GM21717 (cell line): Measurements from ENCODE around the gene VEGFC.
A peak's percentile ranks its signal among the peaks of the same experiment; 100 is the strongest.

Source experiments
- ATAC-seq: cut with Tn5 transposase; IDR thresholded peaks from one replicate; pipeline ENCODE4 v1.9.1; 2021; ENCODE audit warnings: mild to moderate bottlenecking, moderate library complexity; ENCODE audit not compliant: unreplicated experiment

The VEGFC gene, protein sequence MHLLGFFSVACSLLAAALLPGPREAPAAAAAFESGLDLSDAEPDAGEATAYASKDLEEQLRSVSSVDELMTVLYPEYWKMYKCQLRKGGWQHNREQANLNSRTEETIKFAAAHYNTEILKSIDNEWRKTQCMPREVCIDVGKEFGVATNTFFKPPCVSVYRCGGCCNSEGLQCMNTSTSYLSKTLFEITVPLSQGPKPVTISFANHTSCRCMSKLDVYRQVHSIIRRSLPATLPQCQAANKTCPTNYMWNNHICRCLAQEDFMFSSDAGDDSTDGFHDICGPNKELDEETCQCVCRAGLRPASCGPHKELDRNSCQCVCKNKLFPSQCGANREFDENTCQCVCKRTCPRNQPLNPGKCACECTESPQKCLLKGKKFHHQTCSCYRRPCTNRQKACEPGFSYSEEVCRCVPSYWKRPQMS

DNA sequence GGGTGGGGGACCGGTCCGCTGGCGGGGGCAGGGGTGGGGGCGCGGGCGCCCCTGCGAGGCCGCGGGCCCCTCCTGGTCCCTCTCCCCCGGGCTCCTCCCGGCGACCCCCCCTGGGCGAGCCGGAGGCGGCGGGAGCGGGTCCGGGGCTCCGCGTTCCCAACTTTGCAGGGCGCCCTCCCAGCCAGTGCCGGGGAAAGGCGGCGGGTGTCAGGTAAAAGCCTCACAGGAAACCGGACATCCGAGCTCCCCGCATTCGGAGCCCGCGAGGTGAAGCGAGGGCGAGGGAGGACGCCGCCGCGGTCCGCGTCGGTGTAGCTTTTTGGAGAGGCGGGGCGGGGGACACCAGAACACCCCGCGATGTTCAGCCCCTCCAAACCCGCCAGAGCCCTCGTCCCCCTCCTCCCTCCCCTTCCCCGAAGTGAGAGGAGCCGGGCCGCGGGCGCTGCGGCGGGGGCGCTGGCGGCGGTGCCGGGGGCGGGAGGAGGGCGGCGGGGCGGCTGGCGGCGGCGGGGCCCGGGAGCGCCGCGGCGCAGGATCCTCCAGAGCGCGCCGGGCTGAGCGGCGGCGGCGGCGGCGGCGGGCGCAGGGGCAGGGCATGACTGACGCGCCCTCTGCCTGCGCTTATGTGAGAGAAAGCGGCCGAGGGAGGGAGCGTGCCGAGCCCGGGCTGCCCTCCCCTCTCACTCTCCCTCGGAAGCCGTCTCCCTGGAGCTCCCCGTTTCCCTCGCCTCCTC is at the start of gene VEGFC:
Gene VEGFC (minus strand): TSS at position 597 of the 734 bp plus-strand sequence. CDS start 611 bp downstream, outside the sequence.
- peak; percentile 78 for ATAC-seq

DNA sequence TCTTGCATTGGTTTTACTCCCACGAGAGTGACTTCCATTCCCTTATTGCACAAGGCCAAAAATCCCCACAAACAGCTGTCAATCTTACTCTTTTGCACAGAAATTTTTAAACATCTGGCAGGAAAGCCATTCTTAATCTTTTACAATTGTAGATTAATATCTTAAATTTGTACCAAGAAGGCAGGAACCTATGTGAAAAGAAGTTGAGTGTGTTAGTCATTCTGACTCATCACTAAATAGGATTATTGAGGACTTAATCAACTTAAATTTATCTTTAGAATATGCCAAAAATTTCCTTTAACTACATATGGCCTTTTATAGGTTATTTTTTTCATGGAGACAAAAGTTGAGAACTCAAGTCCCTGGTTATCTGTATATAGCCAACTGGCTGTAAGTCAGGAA is 49.0 kb upstream of the VEGFC start:
- ATAC-seq: no peak

DNA sequence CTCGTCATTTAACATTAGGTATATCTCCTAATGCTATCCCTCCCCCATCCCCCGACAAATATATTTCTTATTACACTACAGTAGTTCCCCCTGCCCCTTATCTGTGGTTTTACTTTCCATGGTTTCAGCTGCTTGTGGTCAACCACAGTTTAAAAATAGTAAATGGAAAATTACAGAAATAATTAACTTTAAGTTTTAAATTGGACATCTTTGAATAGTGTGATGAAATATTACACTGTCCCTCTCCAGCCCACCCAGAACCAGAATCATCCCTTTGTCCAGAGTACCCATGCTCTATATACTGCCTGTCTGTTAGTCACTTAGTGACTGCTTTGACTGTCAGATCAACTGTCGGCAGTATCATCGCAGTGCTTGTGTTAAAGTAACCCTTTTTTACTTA is 47.4 kb upstream of the VEGFC start:
- ATAC-seq: no peak

DNA sequence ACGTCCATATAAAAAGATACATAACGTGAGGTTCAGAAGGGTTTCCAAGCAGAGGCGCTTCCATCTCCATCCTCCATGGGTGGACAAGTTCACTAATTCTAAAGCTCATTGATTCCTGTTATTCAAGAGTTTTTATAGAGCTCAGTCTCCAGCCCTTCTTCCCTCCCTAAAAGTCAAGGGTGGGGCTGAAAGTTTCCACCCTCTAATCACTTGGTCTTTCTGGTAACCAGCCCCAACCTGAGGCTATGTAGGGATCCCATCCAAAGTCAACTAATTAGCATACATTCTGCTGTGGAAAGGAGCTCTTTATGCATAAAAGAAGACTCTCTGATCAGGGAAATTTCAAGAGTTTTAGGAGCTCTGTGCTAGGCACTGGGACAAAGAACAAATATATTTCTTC is 46.9 kb upstream of the VEGFC start:
- no peak for ATAC-seq

DNA sequence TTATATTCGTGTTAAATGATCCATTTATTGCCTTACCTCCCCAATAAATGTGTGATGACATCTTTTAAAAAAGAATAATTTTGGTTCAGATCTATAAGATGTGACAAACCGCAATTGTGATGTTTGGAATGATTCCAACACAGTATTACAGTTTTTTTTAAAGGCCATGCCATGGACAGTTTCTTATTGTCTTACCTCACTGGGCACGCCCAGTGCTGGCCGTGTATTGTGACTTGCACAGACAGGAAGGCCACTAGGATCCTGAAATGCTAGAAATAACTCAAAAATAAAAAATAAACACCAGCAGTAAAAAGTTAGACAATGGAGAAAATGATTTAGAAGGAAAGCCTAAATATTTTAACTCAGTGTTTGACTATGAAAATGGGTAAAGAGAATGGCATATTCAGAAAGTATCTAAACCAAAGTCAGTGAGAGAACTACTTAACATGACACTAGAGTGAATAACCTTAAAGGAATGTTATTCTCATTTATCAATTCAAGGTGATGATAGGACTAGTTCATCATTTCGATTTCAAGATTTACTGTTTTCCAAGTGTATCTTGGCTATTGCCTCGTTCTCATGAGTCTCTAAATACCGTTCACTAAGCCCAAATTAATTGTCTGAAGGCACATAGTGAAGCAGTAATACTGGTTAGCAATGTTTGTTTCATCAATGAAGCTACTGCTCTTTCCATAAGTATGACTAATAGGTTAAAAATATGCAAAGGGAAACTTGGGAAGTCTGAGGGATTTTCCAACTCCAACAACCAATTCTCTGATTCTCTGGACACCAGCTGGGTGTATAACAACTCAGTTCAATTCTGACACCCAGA is 46.1 kb upstream of the VEGFC start:
- ATAC-seq: no peak

DNA sequence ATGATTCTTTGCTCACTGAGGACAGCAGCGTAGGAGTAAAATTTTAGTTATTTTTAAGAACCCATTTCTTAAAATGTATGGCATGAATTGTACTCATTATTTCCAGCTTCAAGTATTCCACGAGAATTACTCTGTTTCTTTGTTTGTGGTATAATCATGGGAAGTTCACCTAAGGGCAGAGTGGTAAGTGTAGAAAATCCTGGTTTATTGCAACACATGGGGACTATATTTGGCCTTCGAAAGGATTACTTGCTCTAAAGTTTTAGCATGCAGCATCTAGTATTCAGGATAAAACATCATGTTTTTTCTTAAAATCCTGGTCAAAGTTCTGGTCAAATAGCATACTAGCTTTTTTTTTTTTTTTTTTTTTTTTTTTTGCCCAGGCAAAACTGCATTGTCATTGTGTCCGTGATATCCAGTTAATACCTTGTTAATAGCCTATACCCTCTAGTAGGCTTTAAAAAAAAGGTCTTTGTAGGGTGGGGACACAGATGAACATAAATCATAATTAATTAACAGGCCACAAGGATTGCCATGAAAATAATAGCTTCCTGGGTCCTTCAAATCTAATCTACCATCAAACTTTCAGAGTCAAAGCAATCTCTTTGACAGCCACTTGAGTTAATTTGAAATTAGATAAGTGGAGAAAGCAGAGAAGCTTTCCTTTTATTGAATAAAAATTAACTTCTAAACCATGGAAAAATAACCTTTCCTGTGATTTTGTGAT is 44.6 kb upstream of the VEGFC start:
- no peak for ATAC-seq

DNA sequence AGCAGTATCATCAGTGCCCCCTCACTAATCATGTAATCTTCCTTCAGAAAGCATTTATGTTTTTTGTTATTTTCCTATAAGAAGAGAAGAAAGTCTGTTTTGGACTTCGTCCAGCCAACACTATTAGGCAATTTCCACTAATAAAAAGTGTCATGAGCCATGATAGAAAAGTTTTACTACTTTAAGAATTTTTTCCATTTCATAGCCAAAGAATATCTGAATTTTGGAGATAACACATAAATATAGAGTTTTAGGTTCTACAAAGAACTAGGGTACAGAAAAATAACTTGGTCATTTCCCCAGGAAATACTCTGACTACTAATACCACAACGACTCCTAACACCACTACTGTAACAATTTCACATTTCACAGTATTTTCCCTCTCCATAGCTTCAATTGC is 41.8 kb upstream of the VEGFC start:
- no peak for ATAC-seq

DNA sequence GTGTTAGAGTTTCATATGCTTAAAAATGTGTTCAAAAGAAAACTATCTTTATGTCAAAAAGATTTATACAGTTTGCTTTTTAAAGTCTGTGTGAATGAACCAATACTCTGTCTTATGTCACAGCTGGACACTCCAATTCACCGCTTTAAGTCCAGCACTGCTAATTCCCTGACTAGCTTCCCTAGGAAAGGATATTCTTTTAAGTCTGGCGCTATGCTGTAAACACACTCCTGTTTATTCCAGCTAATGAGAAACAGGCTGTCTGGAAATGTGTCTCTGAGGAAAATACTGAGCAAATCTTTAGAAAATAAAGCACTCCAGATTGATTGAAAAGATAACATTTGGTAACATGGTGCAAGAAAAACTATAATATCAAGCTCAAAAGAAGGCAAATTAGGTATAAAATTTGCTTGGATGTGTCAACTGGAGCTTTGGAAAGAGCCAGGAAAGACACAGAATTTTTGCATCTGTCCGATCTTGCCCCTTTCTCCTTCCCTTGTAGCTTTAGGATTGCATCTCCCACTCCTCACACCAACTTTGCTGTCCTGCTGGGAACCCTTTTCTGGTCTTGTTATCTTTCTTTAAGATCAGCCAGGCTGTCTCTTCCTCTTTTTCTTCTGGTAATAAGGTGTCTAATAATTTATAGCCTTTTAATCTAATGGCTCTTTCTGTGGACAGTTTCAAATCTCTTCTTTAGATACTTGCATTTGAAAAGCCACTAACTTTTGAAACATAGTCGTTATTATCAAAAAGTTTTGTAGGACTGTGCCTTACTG is 40.9 kb upstream of the VEGFC start:
- ATAC-seq: no peak

DNA sequence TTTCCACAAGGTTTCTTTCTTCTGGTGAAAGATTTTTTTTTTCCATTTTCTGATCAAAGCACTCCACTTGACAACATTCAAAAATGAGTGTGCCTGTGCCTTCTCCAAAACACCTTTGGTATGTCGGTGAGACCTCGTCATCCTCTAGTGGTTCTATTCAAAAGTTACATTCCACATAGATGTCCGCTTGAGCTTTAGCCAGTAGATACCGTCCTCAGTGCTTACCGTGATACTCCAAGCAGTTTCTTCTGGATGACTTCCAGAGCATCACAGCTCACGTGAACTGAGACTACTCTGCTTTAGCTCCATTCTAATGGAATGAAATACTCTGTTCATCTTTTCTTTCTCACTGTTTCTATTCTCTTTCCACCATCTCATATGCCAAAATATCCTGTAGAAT is 38.2 kb upstream of the VEGFC start:
- ATAC-seq: no peak

DNA sequence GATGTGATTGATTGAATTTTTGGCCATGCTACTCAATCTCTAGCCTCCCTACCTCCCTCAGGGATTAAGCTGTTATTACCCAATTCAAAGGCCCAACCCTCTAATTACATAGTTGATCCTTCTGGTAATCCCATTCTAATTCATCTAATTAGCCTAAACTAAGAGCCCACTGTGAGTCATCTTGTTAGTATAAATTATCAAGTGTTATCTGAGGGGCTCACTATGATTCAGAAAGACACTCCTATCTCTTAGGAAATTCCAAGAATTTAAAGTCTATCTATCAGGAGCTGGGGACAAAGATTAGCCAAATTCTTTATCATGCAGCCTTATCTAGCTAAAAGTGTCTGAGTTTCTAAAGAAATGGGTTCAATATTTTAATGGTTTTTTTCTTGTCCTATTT is 32.9 kb upstream of the VEGFC start:
- no peak for ATAC-seq

DNA sequence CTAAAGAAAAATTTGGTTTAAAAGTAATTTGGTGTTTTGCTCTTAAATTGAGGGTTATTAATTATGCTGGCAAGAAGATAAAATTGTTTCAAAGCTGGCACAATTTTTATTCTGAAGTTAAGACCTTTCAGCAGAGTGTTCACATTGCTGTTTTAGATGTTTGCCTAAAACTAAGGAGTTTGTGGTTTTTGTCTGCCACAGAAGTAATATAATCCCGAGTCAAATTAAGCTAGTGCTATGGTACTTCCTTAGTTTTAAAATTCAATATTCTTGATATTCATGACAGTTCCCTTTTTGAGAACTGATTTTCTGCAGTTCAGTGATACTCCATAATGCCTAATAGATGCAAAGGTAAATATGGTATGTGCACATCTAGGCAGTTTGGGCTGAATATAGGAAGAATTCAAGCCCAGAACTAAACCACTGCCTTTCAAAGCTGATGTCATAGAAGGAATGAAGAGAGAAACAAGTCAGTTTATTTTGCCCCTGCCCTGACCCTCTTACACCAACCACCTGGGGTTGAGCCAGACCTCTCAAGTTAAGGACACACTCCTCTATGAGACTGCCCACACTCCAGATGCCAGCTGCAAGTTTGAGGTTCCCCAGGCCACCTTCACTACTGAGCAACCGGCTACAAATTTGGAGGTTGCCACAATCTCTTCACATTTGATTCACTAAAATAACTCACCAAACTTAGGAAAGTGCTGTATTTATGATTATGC is 32.1 kb upstream of the VEGFC start:
- no peak for ATAC-seq

DNA sequence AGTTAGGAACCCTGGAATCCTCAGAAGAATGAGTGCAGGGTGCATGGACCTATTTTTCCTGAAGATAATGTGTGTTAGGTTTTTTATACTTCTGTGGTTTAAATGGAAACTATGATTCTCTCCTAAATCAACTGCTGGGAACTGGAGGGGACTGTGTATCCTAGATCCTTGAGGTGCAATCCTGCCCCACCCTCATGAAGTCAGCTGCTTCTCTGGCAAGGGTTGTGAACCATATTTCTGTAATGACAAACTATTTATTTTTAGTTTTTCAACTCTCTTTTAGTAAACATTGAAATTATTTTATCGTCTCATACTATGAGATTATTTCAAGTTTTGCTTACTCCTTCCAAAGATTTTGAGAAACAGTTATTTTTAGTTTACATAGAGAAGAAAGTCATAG is 25.8 kb upstream of the VEGFC start:
- ATAC-seq: no peak

DNA sequence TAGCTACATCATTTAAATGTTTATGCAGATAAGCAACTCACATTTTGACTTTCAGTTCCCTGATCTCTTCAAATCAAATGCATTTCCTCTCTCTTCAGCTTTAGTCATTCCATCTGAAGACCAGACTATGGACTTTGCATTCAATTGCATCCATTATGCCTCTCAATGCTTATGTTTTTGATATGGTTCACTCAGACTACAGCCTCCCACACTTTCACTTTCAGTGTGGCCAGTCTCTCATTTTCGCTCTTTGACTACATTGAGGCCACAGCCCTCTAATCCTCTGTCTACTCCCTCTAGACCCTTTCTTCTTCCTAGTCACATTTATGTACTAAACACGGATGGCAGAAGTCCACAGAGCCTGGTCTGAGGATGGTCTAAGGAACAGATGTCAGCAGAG is 24.5 kb upstream of the VEGFC start:
- ATAC-seq: peak; percentile 90

DNA sequence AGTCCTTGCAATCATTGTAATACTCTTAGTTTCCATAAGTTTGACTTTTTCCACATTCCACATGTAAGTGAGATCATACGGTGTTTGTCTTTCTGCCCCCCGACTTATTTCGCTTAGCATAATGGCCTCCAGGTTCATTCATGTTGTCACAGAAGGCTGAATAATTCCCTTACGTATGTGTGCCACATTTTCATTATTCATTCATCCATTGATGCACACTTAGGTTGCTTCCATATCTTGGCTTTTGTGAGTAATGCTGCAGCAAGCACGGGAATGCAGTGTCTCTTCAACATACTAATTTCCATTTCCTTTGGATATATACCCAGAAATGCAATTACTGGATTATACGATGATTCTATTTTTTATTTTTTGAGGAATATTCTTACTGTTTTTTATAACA is 22.0 kb upstream of the VEGFC start:
- ATAC-seq: no peak

DNA sequence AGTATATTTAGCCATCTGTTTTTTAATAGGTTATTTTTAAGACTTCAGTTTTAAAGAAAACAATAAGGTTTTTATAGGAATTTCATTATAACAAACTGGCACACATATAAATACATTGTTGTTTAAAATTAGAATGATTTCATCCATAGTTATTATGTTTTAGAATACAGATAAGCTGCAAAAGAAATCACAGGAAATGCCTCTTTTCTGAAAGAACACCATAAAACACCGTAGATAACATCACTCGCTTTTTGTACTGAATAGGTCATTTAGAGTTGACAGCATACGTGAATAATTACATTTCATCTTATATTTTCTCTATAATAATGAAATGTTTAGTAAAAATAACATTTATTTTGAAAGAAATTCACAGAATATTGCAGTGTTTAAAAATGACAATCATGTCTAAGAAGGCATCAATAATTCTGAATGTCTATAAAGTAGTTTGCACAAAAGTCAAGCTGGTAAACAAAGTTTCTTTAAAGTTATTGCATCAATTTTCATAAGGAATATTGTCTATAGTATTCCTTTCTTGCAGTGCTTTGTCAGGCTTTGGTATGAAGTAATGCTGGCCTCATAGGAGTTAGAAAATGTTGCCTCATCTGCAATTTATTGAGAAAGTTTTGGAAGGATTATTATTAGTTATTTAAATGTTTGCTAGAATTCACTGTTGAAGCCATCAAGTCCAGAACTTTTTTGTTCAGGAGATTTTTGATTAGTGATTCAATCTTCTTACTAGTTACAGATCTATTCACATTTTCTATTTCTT is 17.9 kb upstream of the VEGFC start:
- ATAC-seq: no peak

DNA sequence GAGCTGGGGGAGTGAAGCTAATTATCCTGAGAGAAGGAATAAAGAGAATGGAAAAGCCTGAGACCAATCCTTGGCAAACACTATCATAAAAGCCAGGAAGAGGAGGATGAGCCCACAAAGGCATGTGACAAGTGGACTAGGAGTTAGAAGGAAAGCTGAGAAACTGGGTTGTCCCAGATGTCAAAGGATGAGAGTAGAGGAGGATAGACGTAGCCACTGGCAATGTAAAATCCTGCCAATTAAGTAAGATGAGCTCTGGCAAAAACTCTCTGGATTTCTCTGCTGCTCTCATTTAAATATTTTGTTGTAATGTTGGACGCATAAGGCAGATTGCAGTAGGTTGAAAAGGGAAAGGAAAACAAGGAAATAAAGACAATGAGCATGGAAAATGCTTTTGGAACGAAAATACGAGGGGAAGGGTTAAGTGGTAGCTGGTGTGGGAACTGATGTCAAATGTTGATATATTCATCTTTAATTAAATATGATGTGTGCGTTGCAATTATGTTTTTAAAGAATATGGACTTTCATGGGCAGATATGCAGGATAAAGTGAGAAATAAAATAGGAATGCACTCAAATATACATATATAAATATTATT is 14.2 kb upstream of the VEGFC start:
- ATAC-seq: no peak

DNA sequence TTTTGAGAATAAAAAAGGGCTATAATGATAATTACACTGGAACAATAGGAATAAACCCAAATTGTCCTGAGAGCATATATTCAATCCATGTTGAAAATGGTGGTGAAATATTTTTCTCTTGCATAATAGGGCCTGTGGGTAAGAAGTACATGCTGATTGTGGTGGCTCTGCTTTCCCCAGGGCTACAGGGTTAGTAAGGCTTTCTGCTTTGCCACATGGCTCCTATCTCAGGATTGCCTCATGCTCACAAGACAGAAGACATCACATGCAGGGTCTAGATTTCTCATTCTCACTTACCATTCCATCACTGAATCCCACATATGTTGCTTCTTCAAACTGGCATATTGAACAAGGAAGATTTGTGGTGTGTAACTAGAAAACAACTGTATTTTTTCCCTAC is 12.4 kb upstream of the VEGFC start:
- no peak for ATAC-seq

DNA sequence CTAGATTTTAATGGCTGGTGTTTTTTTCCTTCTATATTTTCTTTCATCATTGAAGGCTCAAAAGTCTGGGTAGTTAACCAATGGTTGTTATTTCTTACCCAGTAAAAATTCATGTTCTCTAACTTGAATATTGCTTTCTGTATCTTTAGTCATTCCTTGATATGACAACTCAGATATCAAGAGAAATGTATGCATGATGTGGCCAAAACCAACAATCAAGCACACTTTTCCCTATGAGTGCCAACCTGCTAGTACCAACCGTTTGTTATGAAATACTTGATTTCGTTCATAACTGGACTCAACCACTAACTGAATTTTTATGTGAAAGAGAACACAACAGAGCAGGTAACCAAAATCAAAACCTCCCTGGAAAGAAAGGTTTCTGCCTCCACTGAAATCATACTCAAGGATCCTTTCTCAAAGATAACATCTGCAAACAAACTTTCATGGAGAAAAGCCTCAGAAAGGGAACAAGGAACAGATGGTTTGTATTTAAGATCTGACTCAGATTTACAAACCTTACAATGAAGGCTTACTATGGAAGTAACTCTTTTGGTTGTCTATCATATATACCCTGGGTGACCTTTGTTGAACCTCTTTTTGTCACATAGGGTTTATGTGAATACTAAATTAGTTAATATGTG is 8.3 kb upstream of the VEGFC start:
- no peak for ATAC-seq
